ENCODE data around the gene NFKBIE.
A peak's percentile ranks its signal among the peaks of the same experiment; 100 is the strongest.

The NFKBIE gene

GRCh38 chr6:44229376-44230033, 35.8 kb downstream of the NFKBIE start:
- CTCF ChIA-PET, result interaction anchor here (0.6 kb wide), 1 partner anchor 52 kb away, joined by 3 read pairs; no protein-coding TSS in a partner anchor
- POLR2A ChIA-PET (ENCODE audit: low non-redundant PET), result no interaction called here
- TF ChIP-seq, protein P1, sequence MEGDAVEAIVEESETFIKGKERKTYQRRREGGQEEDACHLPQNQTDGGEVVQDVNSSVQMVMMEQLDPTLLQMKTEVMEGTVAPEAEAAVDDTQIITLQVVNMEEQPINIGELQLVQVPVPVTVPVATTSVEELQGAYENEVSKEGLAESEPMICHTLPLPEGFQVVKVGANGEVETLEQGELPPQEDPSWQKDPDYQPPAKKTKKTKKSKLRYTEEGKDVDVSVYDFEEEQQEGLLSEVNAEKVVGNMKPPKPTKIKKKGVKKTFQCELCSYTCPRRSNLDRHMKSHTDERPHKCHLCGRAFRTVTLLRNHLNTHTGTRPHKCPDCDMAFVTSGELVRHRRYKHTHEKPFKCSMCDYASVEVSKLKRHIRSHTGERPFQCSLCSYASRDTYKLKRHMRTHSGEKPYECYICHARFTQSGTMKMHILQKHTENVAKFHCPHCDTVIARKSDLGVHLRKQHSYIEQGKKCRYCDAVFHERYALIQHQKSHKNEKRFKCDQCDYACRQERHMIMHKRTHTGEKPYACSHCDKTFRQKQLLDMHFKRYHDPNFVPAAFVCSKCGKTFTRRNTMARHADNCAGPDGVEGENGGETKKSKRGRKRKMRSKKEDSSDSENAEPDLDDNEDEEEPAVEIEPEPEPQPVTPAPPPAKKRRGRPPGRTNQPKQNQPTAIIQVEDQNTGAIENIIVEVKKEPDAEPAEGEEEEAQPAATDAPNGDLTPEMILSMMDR (conservative IDR thresholded peaks at IDR 0.05; ENCODE audit: low read depth), result no peak
- peak overlapping the region; percentile 90 for H3K27ac ChIP-seq
- no peak for DNase-seq (ENCODE audit: low spot score)

DNA sequence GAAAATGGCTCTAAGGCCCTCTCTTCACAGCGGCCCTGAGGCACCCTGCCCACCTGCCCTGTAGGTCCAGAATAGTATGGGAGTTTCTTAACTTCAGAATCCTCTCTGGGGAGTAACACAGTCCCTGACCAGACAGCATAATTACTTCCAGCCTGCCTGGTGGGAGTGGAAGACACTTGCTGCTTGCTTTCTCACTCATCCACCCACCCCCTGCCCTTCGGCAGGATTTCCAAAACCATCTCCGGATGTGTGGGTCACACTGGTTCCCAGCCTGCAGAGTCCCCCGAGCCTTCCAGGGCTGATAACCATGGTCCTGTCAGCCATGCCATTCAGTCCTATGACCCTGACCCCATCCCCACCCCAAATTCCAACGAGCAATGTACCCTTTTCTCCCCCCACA, 36.5 kb downstream of the NFKBIE start:
- CTCF ChIA-PET, result no interaction called here
- H3K27ac ChIP-seq, result peak overlapping the region; percentile 90
- DNase-seq (ENCODE audit: low spot score), result no peak
- TF ChIP-seq, protein P1 (conservative IDR thresholded peaks at IDR 0.05; ENCODE audit: low read depth), result no peak
- POLR2A ChIA-PET (ENCODE audit: low non-redundant PET), result no interaction called here

DNA sequence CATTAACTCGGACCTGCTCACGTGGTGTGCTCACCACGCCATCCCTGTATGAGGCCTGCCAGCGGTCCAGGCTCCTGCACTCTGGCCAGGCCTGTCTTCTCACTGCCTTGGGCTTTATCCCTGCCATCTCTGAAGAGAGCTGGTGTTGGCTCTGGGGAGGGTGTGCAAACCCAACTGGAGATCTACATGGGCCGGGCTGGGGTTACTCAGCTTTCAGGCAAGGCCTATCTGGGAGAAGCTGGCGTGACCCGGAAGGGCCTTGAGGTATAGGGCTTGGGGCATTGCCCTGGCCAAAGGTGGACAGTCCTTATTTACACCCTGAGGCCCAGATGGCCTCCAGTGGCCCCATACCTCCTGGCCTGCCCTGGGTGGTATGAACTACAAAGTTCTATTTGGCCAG, 36.9 kb downstream of the NFKBIE start:
- TF ChIP-seq, protein P1 (conservative IDR thresholded peaks at IDR 0.05; ENCODE audit: low read depth), result no peak
- ChIA-PET POLR2A (ENCODE audit: low non-redundant PET) (no interaction called here), CTCF (no interaction called here)
- H3K27ac ChIP-seq, result peak overlapping the region; percentile 90
- DNase-seq (ENCODE audit: low spot score), result no peak

GRCh38 chr6:44228031-44228430, 37.3 kb downstream of the NFKBIE start:
- POLR2A ChIA-PET (ENCODE audit: low non-redundant PET), result no interaction called here
- CTCF ChIA-PET, result no interaction called here
- peak overlapping the region; percentile 90 for H3K27ac ChIP-seq
- TF ChIP-seq, protein P1 (conservative IDR thresholded peaks at IDR 0.05; ENCODE audit: low read depth), result no peak
- no peak for DNase-seq (ENCODE audit: low spot score)

GRCh38 chr6:44227148-44227793, 38.1 kb downstream of the NFKBIE start:
- POLR2A ChIA-PET (ENCODE audit: low non-redundant PET), result no interaction called here
- H3K27ac ChIP-seq, result peak overlapping the region; percentile 90
- no peak for DNase-seq (ENCODE audit: low spot score)
- TF ChIP-seq, protein P1 (conservative IDR thresholded peaks at IDR 0.05; ENCODE audit: low read depth), result no peak
- CTCF ChIA-PET, result interaction anchor here (1.0 kb wide), 1 partner anchor 11 kb away, joined by 5 read pairs; no protein-coding TSS in a partner anchor

DNA sequence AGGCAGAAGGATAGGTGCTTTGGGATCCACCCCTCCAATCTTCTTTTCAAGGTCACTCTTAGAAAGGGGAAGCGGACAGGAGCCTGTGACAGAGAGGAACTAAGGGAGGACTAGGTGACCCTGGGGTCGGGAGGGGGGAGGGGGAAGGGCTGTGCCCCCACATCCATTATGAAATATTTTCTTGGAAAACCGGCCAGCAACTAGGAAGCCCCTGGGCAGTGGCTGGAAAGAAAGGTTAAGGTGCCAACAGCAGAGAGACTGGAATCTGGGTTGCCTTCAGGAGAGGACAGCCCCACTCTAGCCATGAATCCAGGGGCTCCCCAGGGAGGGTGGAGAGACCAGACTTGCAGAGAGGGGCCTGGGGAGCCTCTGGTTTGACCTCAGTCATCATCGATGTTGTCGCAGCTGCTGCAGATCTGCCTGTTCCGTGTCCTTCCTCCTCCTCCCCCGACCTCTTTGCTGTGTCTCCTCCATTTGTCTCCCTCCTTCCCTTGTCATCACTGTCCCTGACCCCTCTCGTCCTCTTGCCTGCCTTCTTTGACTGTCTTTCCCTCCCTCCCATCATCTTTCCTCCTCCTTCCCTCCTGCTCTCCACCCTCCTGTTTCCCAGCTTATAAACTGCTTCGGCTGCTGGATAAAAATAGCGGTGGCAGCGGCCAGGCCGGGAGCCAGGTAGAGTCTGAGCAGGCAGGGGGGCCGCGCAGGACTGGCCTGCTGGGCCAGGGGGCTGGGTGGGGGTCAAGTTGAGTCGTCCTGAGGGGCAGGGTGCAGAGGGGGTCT, 38.8 kb downstream of the NFKBIE start:
- TF ChIP-seq, protein P1 (conservative IDR thresholded peaks at IDR 0.05; ENCODE audit: low read depth), result no peak
- ChIA-PET POLR2A (ENCODE audit: low non-redundant PET) (no interaction called here), CTCF (interaction anchor here (1.0 kb wide), 1 partner anchor 11 kb away, joined by 5 read pairs; no protein-coding TSS in a partner anchor)
- peak overlapping the region; percentile 90 for H3K27ac ChIP-seq
- no peak for DNase-seq (ENCODE audit: low spot score)

Data from RWPE1 (cell line).